ENCODE data around the gene AARS2.
"Not testable (repeated sequence)": the region's sequence is repeated elsewhere in the genome, so short reads cannot be mapped to it uniquely, and the experiment has no call there.

AARS2 gene

DNA sequence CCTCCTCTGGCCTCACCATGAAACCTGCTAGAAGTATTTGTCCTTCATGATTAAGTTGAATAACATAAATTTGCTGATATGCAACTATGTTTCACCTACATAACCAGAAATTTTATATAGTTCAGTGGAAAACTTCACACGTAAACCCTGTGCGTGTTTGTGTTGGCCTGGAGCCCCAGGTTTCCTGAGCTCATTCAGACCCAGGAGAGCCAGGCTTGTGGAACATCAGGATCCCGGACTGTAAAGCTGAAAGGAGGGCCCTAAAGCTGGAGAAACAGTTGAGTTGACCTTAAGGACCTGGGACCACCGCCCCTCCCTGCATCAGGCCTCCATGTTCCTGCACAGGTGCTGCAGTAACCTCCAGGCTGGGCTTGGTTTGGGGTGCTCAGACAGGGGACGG lies 26.2 kb upstream of the AARS2 start:
- no peak for ATAC-seq
- Mint-ChIP-seq H3K4me3 (no peak overlapping the region), H3K4me1 (peaks cover 6% of the 10 kb centered on the region), H3K27ac (no peak overlapping the region), H3K9me3 (no peaks in the 10 kb centered on the region), H3K27me3 (peaks cover 32% of the 10 kb centered on the region)
- no peak for DNase-seq

DNA sequence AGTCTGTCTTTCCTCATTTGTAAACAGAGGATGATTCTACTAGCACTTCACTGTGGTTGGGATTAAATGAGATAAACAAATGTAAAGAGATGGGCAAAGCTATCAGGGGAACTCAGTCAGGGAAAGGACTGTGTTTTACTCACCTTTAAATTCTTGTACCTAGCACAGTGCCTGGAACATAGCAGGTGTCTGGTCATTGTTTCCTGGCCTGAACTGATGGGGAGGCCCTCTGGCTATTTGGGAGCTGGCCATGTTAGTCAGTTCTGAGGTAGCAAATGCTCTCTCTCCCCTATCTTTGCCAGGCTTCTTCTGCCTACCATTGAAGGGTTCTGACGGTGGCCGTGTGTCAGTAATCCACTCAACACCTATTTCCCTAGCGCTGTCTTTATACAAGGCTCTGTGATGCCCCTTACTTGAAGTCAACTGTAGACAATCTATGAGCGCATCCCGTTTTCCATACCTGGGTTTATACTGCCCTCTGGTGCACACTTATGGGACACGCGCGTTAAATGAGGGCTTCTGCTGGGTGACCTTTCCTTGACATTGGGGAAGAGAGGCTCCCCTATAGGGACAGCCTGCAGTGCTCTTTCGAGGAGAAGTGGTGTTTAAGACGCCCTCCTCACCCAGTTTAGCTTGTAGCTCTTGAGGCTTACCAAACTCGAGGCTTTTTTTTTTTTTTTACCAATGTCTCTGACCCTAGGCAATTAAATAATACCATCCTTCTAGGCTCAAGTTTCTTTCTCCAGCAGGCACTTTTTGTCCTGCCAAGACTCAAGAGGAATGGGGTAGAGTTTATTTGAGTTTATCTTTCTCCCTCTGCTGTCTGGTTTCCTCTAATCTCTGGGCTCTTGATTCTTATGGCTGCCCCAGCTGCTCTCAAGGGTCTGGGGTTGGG lies 25.3 kb upstream of the AARS2 start:
- DNase-seq (peak; percentile 67 to 71), ATAC-seq (peak; percentile 89)
- no peak overlapping the region for H3K27ac Mint-ChIP-seq
- peaks cover 32% of the 10 kb centered on the region for H3K27me3 Mint-ChIP-seq
- H3K4me1 Mint-ChIP-seq = peaks cover 6% of the 10 kb centered on the region
- H3K4me3 Mint-ChIP-seq = no peak overlapping the region
- H3K9me3 Mint-ChIP-seq = no peaks in the 10 kb centered on the region

DNA sequence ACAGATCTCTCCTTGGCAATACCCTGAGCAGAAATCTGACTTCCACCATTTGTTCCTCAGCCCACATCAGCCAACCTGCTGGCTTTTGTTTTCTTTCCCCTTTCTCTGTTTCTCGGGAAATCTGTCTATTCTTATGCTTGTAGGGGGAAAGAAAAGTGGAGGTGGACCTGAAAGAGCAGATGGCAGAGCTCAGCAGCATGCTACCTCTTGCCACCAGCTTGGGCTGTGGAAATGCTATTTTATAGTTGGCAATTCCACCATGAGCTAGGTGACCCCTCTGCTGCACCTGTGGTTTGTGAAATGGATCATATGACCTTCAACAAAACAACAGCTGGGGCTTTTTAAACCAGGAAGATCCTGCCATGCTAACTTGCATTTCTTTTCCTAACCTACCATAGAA lies 22.5 kb upstream of the AARS2 start:
- DNase-seq (no peak), ATAC-seq (no peak)
- Mint-ChIP-seq H3K27me3 (peaks cover 30% of the 10 kb centered on the region), H3K4me1 (no peaks in the 10 kb centered on the region), H3K9me3 (no peaks in the 10 kb centered on the region), H3K4me3 (no peak overlapping the region), H3K27ac (peak overlapping the region in 1 of 2 donors; percentile 67)

DNA sequence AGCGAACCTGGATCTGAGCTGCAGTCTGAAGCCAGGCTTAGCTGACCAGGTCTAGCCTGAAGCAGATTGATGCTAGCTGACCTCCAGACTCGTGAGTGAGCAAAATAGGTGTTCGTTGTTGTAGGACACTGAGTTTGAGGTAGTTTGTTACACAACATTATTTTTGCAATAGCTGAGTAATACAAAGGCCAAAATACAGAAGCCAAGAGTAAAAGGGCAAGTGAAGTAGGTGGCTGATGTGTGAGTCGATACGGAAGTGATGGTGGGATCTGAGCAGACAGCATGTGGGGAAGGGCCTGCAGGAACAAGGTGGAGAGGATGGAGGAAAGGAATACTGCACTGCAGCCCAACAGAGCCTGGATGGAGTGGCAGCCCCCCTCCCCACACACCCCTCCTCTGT lies 20.8 kb upstream of the AARS2 start:
- H3K9me3 Mint-ChIP-seq = no peaks in the 10 kb centered on the region
- no peak for ATAC-seq
- no peak overlapping the region for H3K27ac Mint-ChIP-seq
- no peak for DNase-seq
- no peak overlapping the region for H3K4me3 Mint-ChIP-seq
- H3K27me3 Mint-ChIP-seq = peaks cover 44% of the 10 kb centered on the region
- no peaks in the 10 kb centered on the region for H3K4me1 Mint-ChIP-seq

DNA sequence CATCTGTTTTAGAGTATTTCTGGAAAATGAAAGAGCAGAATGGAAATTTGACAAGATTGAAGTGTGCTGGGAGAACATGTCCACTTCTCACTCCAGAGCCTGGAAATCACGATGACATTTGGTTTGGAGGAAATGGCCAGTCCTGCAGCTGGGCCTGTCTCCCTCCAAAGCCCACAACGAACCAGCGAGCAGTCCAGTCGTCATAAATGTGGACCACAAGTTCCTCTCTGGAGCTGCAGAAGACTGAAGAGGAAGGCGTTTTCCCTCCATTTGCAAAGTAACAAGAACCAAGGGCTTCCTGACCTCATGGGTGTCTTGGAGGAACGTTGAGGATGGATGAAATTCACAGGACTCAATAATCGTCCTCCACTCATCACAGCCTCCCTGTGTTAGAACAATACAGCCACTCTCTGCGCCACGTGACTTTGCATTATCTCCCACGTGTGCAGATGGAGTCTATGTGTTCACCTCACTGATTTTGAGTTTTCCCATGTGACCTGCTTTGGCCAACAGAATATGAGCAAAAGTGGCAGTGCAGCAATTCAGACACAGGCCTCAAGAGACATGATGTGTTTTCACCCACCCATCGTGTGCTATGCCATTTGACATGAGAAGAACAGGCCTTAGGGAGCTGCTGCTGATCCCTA lies 20.2 kb upstream of the AARS2 start:
- Mint-ChIP-seq H3K27ac (no peak overlapping the region), H3K9me3 (no peaks in the 10 kb centered on the region), H3K4me3 (no peak overlapping the region), H3K27me3 (peaks cover 49% of the 10 kb centered on the region), H3K4me1 (no peaks in the 10 kb centered on the region)
- ATAC-seq = no peak
- DNase-seq = no peak

DNA sequence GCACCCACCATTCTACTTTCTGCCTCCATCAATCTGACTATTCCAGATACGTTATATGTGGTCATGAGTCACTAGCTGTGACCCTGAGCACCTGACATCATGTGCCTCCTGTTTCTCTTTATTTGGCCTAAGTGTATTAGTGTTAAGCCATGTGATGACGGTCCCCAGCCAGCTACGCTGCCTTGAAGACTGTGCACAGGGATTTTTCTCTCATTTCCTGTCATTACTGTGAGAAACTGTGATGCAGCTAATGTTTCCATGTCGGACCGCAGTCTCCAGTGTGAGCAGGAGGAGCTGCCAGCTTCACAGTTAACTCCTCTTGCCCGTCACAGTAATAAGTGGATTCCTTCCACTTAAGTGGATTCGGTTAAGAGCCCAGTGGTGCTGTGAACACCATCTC lies 19.4 kb upstream of the AARS2 start:
- Mint-ChIP-seq H3K9me3 (no peaks in the 10 kb centered on the region), H3K4me1 (no peaks in the 10 kb centered on the region)

DNA sequence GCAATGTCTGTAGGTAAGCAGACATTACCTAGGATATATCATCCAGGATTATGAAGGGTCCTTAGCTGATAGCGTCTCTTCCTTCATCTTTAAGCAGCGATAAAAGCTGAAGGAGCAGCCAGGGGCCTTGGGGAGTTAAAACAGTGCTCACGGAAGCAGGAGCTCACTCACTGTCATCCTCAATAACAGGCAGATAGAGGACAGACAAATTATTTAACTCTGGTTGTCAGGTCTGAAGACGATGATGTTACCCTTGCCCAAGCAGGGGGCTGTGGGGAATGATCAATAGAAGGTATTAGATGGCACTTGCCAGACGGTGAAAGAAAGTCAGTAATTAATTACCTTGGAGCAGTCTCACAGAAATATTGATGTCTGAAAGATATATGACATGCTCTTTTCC lies 16.7 kb upstream of the AARS2 start:
- no peak for ATAC-seq
- Mint-ChIP-seq H3K27me3 (peaks cover 57% of the 10 kb centered on the region), H3K27ac (no peak overlapping the region), H3K4me1 (no peaks in the 10 kb centered on the region), H3K9me3 (no peaks in the 10 kb centered on the region), H3K4me3 (no peak overlapping the region)
- DNase-seq = no peak

More for the DNA sequence above, 19.4 kb upstream of the AARS2 start:
- DNase-seq (no peak), ATAC-seq (no peak)
- Mint-ChIP-seq H3K4me3 (no peak overlapping the region), H3K27me3 (peaks cover 55% of the 10 kb centered on the region), H3K27ac (peak overlapping the region in 1 of 2 donors; percentile 82)

DNA sequence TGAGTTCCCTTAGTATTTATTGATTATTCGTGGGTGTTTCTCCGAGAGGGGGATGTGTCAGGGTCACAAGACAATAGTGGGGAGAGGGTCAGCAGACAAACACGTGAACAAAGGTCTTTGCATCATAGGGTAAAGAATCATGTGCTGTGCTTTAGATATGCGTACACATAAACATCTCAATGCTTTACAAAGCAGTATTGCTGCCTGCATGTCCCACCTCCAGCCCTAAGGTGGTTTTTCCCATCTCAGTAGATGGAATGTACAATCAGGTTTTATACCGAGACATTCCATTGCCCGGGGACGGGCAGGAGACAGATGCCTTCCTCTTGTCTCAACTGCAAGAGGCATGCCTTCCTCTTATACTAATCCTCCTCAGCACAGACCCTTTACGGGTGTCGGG lies 15.1 kb upstream of the AARS2 start:
- not testable (repeated sequence) for ATAC-seq, H3K9me3 Mint-ChIP-seq, H3K4me3 Mint-ChIP-seq, DNase-seq, H3K4me1 Mint-ChIP-seq, H3K27ac Mint-ChIP-seq
- peaks cover 48% of the 10 kb centered on the region for H3K27me3 Mint-ChIP-seq

DNA sequence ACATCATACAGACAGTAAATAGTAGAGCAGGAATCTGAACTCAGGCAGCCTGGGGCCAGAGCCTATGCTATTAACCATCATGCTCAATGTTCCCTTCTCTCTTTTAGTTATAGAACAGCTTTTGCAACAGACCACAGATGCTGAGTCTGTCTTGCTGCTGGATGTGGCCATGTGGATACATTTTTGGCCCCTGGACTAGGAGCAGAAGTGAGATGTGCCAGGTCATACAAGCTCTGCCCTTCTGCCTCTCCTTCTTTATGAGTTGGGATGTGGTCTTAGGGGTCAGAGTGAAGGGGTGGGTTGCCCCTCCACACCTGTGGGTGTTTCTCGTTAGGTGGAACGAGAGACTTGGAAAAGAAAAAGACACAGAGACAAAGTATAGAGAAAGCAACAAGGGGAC lies 14.6 kb upstream of the AARS2 start:
- Mint-ChIP-seq H3K4me1 (no peaks in the 10 kb centered on the region), H3K27me3 (peaks cover 47% of the 10 kb centered on the region), H3K4me3 (no peak overlapping the region), H3K27ac (no peak overlapping the region), H3K9me3 (no peaks in the 10 kb centered on the region)
- DNase-seq = no peak
- no peak for ATAC-seq

DNA sequence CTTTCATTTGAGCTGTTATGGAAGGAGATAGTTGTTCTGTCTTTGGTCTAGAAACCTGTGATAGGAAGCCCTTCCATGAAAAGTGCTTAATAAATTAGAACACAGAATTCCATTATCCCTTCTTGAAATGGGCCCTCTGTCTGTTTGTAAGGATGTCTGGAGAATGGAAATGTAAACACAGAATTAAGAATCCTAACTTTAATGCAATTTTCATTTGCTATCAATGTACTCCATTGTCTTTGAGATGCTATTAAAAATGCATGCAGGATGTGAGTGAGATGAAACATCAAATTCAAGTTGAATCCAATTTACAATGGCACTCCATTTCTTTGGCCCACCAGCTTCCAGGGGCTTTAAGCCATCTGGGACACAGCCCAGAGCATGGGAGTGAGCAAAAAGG lies 13.9 kb upstream of the AARS2 start:
- Mint-ChIP-seq H3K27me3 (peaks cover 40% of the 10 kb centered on the region), H3K9me3 (no peaks in the 10 kb centered on the region), H3K4me3 (no peak overlapping the region), H3K27ac (no peak overlapping the region), H3K4me1 (no peaks in the 10 kb centered on the region)
- DNase-seq (no peak), ATAC-seq (no peak)

DNA sequence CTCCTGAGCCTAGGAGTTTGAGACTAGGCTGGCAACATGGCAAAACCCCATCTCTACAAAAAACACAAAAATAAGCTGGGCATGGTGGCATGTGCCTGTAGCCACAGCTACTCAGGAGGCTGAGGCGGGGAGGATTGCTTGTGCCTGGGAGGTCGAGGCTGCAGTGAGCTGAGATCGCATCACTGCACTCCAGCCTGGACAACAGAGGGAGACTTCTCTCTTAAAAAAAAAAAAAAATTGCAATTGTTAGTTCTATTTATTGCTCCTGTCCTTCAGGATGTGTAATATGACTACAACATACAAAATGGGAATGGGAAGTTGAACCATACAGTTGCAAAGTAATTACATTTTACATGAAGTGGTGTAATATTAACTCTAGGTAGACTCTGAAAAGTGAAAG lies 8.1 kb upstream of the AARS2 start:
- H3K4me3 Mint-ChIP-seq = no peak overlapping the region
- H3K4me1 Mint-ChIP-seq = no peaks in the 10 kb centered on the region
- H3K9me3 Mint-ChIP-seq = no peaks in the 10 kb centered on the region
- no peak for ATAC-seq
- no peak overlapping the region for H3K27ac Mint-ChIP-seq
- peaks cover 27% of the 10 kb centered on the region for H3K27me3 Mint-ChIP-seq
- no peak for DNase-seq

DNA sequence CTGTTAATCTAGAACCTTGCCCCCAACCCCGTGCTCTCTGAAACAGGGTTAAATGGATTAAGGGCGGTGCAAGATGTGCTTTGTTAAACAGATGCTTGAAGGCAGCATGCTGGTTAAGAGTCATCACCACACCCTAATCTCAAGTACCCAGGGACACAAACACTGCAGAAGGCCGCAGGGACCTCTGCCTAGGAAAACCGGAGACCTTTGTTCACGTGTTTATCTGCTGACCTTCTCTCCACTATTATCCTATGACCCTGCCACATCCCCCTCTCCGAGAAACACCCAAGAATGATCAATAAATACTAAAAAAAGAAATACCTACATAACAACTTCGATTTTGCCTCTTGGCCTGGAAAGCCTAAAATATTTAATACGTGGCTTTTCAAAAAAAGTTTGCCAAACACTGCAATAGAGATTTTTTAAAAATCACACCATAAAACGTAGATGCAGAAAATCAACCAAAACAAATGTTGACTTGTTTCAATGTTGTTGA lies 4.0 kb upstream of the AARS2 start:
- Mint-ChIP-seq H3K27me3 (peaks cover 27% of the 10 kb centered on the region), H3K4me1 (peaks cover 16% of the 10 kb centered on the region)
- ATAC-seq, DNase-seq, H3K4me3 Mint-ChIP-seq, H3K27ac Mint-ChIP-seq, H3K9me3 Mint-ChIP-seq: not testable (repeated sequence)

DNA sequence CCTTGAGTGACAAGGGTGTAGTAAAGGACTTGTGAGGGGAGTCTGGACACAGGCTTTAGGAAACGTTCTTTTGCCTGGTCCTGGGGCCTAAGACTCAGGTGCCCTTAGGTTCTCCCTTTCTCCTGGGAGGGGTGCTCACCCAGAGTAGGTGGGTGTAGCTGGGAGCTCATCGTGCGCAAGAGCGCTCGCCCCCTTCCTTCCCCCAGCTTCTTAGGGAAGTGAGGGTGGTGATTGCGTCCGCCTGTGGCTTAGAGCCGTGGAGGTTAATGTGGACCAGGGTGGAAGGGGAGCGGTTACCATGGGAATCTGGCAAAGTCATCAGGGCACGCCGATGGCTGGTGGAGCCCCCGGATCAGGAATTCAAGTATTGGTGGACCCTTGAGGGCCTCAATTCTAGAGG lies 3.3 kb upstream of the AARS2 start:
- H3K4me1 Mint-ChIP-seq = peaks cover 23% of the 10 kb centered on the region

DNA sequence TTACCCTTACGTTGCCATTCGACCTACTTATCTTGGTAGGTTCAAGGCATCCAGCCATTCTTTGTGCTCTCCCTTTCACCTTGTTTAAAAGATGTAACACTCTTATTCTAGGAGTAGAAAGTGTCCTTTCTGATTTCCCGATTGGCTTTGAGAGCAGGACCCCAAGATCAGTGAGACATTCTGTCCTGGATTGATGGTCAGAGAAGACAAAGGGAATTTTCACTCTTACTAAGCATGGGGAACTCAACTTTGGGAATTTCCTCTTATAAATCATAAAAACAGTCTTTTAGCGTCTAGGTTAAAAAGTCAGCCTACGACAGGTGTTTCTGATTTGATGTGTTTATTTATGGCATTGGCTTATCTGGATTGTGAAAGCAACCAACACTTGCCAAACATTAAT lies 2.8 kb upstream of the AARS2 start:
- peaks cover 25% of the 10 kb centered on the region for H3K4me1 Mint-ChIP-seq
- ATAC-seq = no peak
- H3K9me3 Mint-ChIP-seq = no peaks in the 10 kb centered on the region
- peaks cover 25% of the 10 kb centered on the region for H3K27me3 Mint-ChIP-seq
- no peak for DNase-seq
- H3K4me3 Mint-ChIP-seq = no peak overlapping the region
- H3K27ac Mint-ChIP-seq = no peak overlapping the region

More for the DNA sequence above, 3.3 kb upstream of the AARS2 start:
- DNase-seq (no peak), ATAC-seq (no peak)
- Mint-ChIP-seq H3K27me3 (peaks cover 27% of the 10 kb centered on the region), H3K27ac (no peak overlapping the region), H3K4me3 (no peak overlapping the region), H3K9me3 (no peaks in the 10 kb centered on the region)

DNA sequence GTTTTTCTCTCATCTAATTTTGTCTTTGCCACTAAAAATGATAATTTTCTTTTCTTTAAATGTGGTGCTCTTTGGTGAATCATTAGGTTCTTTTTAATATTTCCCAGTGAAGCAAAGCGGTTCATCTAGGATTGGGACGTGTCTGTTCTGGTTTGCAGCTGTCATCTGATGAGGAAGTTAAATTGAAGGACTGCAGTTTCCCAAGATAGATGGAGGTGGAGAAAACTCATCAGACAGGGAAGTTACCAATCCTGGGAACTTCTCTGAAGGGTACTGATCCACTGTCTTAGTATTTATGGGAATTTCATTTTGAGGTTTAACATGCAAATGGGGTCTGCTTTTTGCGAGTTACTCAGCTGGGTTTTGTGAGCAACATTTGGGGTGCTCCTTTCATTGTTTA lies 2.4 kb upstream of the AARS2 start:
- Mint-ChIP-seq H3K4me1 (peaks cover 25% of the 10 kb centered on the region), H3K9me3 (no peaks in the 10 kb centered on the region), H3K27ac (no peak overlapping the region), H3K4me3 (no peak overlapping the region), H3K27me3 (peaks cover 20% of the 10 kb centered on the region)
- DNase-seq = no peak
- no peak for ATAC-seq

DNA sequence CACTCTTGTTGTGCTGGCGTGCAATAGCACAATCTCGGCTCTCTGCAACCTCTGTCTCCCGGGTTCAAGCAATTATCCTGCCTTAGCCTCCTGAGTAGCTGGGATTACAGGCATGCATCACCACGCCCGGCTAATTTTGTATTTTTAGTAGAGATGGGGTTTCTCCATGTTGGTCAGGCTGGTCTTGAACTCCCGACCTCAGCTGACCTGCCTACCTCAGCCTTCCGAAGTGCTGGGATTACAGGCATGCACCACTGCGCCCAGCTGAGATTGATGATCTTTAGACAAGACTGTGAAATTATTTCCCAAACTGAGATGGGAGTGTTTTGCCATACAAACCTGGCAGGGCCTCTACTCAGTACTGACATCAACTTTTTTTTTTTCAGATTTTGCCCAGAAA lies 1.5 kb upstream of the AARS2 start:
- peaks cover 12% of the 10 kb centered on the region for H3K27me3 Mint-ChIP-seq
- not testable (repeated sequence) for H3K27ac Mint-ChIP-seq, H3K9me3 Mint-ChIP-seq, DNase-seq, H3K4me3 Mint-ChIP-seq, ATAC-seq
- H3K4me1 Mint-ChIP-seq = peaks cover 31% of the 10 kb centered on the region
